Testis (tissue), 2 donors: ENCODE data around the gene CAPRIN1.

Experiments
- POLR2A ChIP-seq: fragments of 450-650 bp; IDR thresholded peaks from one replicate; pipeline ENCODE4 v1.6.1; 2017; ENCODE audit warnings: antibody characterized with exemption, mild to moderate bottlenecking, moderate library complexity
- TF ChIP-seq, protein P1 (sequence below), 3 experiments: fragments of 450-650 bp in 2 of 3; fragments of 200-600 bp in 1 of 3; sonication (generic) in 1 of 3; IDR thresholded peaks; one replicate each; pipeline ENCODE4 v1.5.1; 2016 to 2019; ENCODE audit warnings: antibody characterized with exemption in 3 of 3, mild to moderate bottlenecking in 2 of 3, moderate library complexity in 1 of 3

DNA sequence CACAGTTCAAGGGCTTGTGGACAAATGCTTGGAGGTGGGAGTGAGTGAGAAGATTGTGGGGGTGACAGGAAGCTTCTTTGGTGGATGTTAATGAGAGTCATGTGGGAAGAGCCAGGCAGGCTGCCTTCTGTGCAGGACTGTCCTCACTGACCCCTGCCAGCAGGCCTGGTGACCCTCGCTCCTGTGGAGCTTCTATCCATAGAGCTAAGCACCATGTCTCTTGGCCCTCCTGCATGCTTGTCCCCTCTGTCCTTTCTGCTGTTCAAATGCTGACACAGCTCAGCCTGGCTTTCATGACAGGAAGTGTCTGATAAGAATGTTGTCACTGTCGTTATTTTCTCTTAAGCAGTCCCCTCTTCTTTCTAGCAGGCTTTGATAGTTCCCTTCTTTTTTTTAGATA, 91.5 kb downstream of the CAPRIN1 start:
- TF ChIP-seq, protein P1, sequence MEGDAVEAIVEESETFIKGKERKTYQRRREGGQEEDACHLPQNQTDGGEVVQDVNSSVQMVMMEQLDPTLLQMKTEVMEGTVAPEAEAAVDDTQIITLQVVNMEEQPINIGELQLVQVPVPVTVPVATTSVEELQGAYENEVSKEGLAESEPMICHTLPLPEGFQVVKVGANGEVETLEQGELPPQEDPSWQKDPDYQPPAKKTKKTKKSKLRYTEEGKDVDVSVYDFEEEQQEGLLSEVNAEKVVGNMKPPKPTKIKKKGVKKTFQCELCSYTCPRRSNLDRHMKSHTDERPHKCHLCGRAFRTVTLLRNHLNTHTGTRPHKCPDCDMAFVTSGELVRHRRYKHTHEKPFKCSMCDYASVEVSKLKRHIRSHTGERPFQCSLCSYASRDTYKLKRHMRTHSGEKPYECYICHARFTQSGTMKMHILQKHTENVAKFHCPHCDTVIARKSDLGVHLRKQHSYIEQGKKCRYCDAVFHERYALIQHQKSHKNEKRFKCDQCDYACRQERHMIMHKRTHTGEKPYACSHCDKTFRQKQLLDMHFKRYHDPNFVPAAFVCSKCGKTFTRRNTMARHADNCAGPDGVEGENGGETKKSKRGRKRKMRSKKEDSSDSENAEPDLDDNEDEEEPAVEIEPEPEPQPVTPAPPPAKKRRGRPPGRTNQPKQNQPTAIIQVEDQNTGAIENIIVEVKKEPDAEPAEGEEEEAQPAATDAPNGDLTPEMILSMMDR (IDR thresholded peaks at IDR 0.05): no peak
- no peak for TF ChIP-seq POLR2A
